RPMI8226 (cell line): ENCODE data around the gene TCEAL1.
"Not testable (repeated sequence)": the region's sequence is repeated elsewhere in the genome, so short reads cannot be mapped to it uniquely, and the experiment has no call there.

Experiments used
- DNase-seq: peaks from one replicate; pipeline ENCODE4 v3.0.0-alpha.2; 2015

TCEAL1 gene

DNA sequence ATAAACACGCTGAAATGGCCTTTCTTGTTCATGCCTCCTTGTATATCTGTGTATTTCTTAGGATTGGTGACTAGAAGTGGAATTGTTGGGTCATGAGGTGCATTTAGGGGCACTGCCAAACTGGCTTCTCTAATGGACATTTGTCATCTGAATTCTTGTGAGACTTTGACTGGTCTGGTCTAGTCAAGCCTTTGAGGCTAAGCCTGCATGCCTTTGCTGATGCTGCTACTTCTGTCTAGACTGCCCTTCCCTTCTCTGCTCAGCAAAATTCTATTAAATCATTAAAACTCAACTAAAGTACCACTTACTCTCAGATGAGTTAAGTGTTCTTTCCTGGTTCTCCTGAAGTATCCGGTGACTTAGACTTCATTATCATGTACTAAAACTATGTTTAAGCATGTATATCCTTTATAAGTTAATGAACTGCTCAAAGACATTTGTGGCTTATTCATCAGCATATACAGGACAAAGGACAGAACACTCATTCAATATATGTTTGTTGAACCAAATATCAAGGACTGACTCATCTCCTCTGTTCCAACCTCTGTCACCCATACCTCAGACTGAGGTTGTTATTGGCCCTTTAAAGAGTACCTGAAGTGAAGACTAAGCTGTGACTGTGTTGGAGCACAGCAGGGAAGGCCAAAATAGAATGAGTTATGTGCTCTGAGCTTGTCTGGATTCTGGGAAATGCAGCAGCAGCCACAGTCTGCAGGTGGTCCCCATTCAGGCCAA lies 9.0 kb downstream of the TCEAL1 start:
- no peak for DNase-seq

GRCh38 chrX:103638479-103639346 lies 9.9 kb downstream of the TCEAL1 start:
- DNase-seq = not testable (repeated sequence)

DNA sequence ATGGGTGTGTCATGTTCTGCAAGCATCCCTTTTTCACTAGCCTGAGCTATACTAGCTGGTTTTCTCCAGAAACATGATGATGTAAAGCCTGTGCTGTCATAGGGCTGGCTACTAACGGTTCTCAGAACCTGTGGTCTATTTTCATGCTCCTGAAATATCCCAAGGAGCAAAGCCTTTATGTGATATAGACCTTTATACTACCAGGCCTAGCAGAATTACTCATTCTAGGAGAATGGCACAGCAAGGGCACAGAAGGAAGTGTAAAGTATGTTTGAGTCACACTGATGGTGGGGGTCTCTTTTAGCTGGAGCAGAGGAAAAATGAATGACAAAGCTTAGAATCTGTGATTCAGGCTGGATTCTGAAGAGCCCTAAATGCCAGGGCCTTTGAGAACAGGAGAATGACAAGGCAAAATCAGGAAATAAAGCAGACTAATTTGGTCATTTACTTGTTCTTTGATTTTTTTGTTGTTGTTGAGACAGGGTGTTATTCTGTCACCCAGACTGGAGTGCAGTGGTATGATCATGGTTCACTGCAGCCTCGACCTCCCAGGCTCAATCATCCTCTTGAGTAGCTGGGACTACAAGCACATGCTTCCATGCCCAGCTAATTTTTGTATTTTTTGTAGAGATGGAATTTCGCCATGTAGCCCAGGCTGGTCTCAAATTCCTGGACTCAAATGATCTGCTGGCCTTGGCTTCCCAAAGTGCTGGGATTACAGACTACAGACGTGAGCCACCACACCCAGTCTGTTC lies 11.8 kb downstream of the TCEAL1 start:
- no peak for DNase-seq

- no peak for DNase-seq
These were observed 15.3 kb downstream of the TCEAL1 start for GRCh38 chrX:103644125-103644524.

- DNase-seq = no peak
These were observed 18.9 kb downstream of the TCEAL1 start for GRCh38 chrX:103647630-103648029.

DNA sequence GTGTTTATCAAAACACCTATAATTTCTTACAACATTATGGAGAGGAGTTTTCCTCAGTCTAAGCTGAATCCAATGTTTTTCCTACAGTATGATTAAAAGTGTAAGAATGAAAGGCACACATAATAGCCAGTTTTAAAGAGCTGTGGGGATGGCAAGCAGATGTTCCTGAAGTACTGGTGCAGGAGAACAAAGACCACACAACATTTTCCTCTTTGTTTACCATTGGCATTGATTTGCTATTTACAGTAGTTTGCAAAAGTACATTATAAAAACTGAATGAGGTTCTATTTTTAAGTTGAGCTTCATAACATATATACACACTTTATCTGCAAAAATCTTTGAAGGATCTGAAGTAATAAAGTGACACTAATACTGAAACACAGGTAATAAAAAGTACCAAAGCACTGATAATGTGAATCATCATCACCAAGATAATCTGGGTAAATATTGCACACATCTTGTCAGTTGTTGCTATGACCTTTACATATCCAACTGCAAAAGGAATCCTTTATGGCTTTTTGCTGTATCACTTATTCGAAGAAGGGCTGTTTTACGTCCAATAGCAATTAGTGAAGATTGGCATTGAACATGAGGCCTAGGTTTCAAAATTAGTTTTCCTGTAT lies 22.5 kb downstream of the TCEAL1 start:
- no peak for DNase-seq

- not testable (repeated sequence) for DNase-seq
These were observed 26.6 kb downstream of the TCEAL1 start for GRCh38 chrX:103655230-103656000.

DNA sequence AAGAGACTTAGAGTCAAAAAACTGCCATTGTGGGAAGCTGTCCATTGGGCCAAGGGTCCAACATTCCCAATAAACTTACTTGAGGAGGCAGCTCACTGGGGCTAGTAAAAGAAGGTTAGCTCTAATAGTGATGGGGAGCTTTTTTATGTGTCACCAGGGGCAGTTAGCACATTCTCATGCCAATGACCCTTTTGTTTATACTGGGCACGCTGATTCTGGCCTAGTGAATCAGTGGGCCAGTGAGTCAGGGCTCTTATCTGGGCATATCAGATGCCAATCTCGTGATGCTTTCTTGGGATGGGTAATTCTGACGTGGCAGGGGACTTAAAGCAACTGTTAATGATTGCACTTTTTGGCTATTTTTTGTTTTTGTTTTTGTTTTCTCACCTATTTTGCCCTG lies 27.8 kb downstream of the TCEAL1 start:
- no peak for DNase-seq

- DNase-seq = not testable (repeated sequence)
These were observed 28.3 kb downstream of the TCEAL1 start for GRCh38 chrX:103657066-103657465.

GRCh38 chrX:103658681-103659433 lies 30.1 kb downstream of the TCEAL1 start:
- DNase-seq = no peak

DNA sequence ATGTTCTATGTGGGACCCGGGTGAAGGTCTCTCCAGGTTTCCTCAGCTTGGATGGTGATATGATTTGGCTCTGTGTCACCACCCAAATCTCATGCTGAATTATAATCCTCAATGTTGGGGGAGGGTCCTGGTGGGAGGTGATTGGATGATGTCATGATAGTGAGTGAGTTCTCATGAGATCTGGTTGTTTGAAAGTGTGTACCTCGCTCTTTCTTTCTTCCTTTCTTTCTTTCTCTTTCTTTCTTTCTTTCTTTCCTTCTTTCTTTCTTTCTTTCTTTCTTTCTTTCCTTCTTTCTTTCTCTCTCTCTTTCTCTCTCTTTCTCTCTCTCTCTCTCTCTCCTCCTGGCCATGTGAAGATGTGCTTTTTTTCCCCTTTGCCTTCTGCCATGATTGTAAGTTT lies 30.7 kb downstream of the TCEAL1 start:
- not testable (repeated sequence) for DNase-seq

GRCh38 chrX:103663981-103664762 lies 35.4 kb downstream of the TCEAL1 start:
- DNase-seq = no peak

GRCh38 chrX:103666202-103667107 lies 37.7 kb downstream of the TCEAL1 start:
- no peak for DNase-seq

DNA sequence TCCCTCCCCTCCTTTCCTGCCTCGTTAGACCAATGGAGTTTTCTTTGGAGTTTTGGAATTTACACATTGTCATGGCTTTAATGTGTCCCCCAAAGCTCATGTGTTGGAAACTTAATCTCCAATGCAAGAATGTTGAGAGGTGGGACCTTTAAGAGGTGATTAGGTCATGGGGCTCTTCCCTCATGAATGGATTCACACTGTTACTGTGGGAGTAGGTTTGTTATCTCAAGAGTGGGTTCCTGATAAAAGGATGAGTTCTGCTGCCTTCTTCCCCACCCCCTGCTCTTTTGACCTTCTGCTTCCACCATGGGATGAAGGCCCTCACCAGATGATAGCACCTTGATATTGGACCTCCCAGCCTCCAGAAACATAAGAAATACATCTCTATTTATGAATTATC lies 41.0 kb downstream of the TCEAL1 start:
- DNase-seq = no peak

GRCh38 chrX:103674531-103675454 lies 46.0 kb downstream of the TCEAL1 start:
- no peak for DNase-seq

GRCh38 chrX:103678199-103678993 lies 49.6 kb downstream of the TCEAL1 start:
- no peak for DNase-seq
